ENCODE data around the gene AFMID. TPM values are rescaled to one million over a fixed set of nuclear protein-coding genes. Genes with fewer than 3 reads are reported as not detected.

Gene AFMID, protein sequence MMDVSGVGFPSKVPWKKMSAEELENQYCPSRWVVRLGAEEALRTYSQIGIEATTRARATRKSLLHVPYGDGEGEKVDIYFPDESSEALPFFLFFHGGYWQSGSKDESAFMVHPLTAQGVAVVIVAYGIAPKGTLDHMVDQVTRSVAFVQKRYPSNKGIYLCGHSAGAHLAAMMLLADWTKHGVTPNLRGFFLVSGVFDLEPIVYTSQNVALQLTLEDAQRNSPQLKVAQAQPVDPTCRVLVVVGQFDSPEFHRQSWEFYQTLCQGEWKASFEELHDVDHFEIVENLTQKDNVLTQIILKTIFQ
- 20.5 and 29.1 TPM in 2 replicates for total RNA-seq

DNA sequence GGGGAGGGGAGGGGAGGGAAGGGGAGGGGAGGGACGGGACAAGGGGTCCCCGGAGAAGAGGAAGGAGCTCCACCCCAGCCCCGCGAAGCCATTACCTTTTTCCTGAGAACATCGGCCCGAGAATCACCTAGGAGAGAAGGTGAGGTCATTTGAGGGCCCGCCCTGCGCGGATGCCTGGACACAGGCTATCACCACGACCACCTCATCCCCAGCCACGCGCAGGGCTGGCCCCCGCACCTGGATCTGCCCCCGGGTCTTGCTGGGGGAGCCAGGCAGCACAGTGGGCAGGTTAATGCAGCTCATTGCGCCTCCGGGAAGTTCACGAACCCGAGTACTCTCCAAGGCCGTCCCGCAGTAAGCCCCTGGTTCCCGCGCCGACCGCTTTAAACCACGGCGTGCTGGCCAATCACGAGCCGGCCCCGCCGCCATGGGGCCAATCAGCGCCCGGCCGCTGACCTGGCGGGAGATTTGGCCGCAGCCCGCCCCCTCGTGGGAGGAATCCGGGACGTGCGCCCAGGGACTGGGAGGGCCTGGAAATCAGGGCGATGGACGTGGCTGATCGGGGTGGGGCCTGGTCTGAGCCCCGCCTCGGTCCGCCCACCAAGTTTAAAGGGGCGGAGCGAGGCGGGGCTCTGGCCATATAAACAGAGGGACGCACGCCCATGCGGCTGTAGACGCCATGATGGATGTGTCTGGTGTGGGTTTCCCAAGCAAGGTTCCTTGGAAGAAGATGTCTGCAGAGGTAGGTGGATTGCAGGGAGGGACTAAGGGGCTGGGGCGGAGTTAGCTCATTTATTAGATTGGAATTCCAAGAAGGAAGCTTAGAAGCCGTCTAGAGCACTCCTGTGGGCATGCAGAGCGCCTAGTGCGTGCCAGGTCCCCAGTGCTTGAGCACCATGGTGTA is at the start of gene AFMID, which contains the start of gene TK1:
Gene AFMID (plus strand): TSS at position 671 of the 904 bp plus-strand sequence. CDS start 9 bp downstream, at position 680.
Gene TK1 (minus strand): TSS at position 361 of the 904 bp plus-strand sequence. CDS start 58 bp downstream, at position 303.

DNA sequence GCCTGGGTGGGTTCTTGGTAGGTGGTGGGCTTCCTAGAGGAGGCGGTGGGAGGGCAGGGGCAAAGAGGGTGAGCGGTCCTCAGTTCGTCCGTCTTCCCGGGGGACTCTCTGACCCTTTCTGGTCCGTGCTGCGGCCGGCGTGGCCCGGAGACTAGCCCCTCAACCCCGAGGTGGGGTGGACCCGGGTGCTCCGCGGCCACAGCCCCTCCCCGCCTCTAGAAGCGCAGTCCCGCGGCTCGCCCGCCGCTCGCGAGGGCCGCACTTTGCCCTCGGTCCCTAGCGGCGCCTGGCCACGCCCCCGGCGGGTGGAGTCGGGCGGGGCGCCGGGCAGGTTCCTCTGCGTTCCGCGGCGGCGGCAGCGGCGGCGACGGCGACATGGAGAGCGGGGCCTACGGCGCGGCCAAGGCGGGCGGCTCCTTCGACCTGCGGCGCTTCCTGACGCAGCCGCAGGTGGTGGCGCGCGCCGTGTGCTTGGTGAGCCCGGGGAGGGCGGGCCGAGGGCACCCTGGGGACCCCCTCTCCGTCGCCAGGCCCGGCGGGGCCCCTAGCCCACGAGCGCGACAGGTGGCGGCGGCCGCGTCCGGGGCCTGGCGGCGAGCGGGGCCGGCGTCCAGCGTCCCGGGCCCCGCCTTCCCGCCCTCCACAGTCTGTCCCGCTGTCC is 18.8 kb upstream of the AFMID start, which contains the start of gene SYNGR2:
Gene SYNGR2 (plus strand): TSS at position 340 of the 661 bp plus-strand sequence. CDS start 36 bp downstream, at position 376.

DNA sequence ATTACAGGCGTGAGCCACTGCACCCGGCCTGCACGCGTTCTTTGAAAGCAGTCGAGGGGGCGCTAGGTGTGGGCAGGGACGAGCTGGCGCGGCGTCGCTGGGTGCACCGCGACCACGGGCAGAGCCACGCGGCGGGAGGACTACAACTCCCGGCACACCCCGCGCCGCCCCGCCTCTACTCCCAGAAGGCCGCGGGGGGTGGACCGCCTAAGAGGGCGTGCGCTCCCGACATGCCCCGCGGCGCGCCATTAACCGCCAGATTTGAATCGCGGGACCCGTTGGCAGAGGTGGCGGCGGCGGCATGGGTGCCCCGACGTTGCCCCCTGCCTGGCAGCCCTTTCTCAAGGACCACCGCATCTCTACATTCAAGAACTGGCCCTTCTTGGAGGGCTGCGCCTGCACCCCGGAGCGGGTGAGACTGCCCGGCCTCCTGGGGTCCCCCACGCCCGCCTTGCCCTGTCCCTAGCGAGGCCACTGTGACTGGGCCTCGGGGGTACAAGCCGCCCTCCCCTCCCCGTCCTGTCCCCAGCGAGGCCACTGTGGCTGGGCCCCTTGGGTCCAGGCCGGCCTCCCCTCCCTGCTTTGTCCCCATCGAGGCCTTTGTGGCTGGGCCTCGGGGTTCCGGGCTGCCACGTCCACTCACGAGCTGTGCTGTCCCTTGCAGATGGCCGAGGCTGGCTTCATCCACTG is 27.0 kb downstream of the AFMID start, which contains the start of gene BIRC5:
Gene BIRC5 (plus strand): TSS at position 238 of the 690 bp plus-strand sequence. CDS start 64 bp downstream, at position 302.

DNA sequence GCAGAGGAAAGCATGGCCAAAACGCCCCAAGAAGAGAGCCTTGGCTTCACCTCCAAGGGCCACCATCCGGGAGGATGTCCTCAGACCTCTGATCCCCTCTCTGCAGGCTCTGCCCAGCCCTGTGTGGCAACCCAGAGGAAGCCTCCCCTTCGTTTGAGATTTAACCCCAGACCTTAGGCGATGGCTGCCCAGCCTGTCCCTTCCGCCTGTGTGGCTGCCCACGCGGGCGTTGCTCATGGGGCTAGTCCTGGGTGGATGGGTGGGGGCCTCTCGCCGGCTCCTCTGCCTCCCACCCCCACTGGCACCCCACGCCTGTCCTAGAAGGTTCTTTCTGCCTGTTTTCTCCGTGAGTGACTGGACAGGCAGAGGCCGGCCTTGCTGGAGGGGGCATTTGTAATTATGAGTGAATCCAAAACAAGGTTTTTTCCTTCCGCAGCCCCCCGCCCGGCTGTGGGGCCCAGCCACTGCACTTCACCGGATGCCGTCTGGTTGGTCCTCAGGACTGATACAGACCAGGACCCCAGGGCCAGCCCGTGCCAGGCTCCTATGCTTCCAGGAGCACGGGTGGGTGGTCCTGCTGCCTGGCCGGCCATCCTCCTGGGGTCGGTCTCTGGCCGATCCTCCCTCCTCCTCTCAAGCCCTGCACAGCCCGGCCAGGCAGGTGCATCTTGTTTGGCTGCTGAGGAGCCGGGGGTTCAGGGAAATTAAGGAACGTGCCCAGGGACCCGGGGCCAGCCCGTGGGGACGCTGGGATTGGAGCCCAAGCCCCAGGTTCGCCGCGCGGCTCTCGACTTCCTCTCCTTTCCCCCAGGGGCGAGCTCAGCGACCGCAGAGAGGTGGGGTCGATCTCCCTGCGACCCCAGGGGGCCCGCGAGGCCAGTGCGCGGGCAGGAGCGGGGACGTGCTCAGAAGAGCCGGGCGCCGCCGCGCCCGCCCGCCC is 44.1 kb downstream of the AFMID start, which contains the start of gene TMEM235:
Gene TMEM235 (plus strand): TSS at position 636 of the 940 bp plus-strand sequence. CDS start 393 bp downstream, outside the sequence.

Small RNA genes within 50 kb of the gene (small RNA-seq; reads per million reads assigned to genes)
- not detected for gene AC087645.1 (ENCODE audit: low replicate concordance)

Other genes with a start within 250 kb of the AFMID start
- gene TNRC6C, start 228.7 kb upstream of the AFMID start, total RNA-seq = 5.5 and 8.9 TPM in 2 replicates
- gene TMC6, start 58.6 kb upstream of the AFMID start, total RNA-seq = 7.3 and 14.2 TPM in 2 replicates
- not detected in 2 replicates for gene TMC8, start 56.6 kb upstream of the AFMID start, total RNA-seq
- gene C17orf99, start 41.0 kb upstream of the AFMID start, total RNA-seq = not detected in 2 replicates
- gene SYNGR2, start 18.8 kb upstream of the AFMID start, total RNA-seq = 14.0 and 50.1 TPM in 2 replicates
- gene TK1, start 310 bp upstream of the AFMID start, total RNA-seq = 14.7 and 156 TPM in 2 replicates
- 4.6 and 67.0 TPM in 2 replicates for gene BIRC5, start 26.9 kb downstream of the AFMID start, total RNA-seq
- gene TMEM235, start 44.3 kb downstream of the AFMID start, total RNA-seq = not detected in 2 replicates
- 38.3 and 66.0 TPM in 2 replicates for gene SOCS3, start 172.7 kb downstream of the AFMID start, total RNA-seq
- 40.9 and 53.0 TPM in 2 replicates for gene PGS1, start 191.3 kb downstream of the AFMID start, total RNA-seq